ENCODE measurements around the gene SRSF9. TPM values are rescaled to one million over a fixed set of nuclear protein-coding genes. Genes with fewer than 3 reads are reported as not detected.

Gene SRSF9
- total and polyA plus RNA-seq, 2 of the 4 experiments (the other 2 are of a cell fraction) = 102 to 143 TPM

DNA sequence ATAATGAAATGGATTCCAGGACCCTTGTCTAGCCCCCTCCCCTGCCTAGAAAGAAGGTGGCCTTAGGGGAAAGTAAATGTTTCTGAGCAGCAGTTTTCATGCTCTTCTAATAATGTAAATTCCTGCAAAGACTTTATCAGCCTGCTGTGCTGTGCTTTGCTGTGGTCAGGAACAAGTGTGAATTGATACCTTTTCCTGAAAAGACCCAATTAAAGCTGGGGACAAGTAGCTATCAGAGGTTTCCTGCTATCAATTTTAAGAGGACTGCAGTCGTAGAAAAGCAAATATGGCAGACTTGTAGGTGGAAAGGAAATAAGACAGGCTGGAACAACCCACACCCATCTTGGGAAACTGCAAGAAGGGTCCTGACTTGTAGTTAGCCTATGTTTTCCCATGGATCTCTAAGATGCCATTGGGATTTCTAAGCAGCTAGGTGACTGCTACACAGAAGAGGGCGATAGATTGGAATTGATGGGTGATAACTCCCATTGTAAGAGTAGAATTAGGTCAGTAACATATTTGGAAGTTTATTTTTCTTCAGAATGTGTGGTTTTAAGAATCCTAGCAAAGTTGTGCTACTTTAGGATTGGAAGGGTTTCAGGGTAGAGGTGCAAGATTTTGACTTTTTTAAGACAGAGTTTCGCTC is 29.4 kb upstream of the SRSF9 start:
- no peak overlapping the region for H3K4ac ChIP-seq (ENCODE audit: low read depth, low read length)
- ATAC-seq (ENCODE audit: low read depth) = no peak
- no peak overlapping the region for H2BK5ac ChIP-seq (ENCODE audit: low read depth, low read length, poor library complexity, severe bottlenecking)
- H3K27ac ChIP-seq (ENCODE audit: insufficient read depth, low read length) = no peak overlapping the region
- no peak overlapping the region for H3K9ac ChIP-seq (ENCODE audit: low read depth, low read length)
- no peak overlapping the region for H3K4me3 ChIP-seq (ENCODE audit: insufficient read depth, low read depth, low read length)
- no peaks in the 10 kb centered on the region for H3K27me3 ChIP-seq (ENCODE audit: control insufficient read depth, insufficient read depth, low read length)
- POLR2A ChIA-PET (ENCODE audit: unreplicated experiment) = no interaction called here
- no peak overlapping the region for H2BK120ac ChIP-seq (ENCODE audit: low read depth, low read length)
- no peak for DNase-seq
- BruUV-seq (replicated peaks) = no TSS peak
- intact Hi-C loops (cut with micrococcal nuclease) (no loop called here), in situ Hi-C loops (cut with MboI; ENCODE audit: low sequenced_read_pairs) (no loop called here), dilution Hi-C loops (cut with HindIII; ENCODE audit: low sequenced_read_pairs, unreplicated experiment) (no loop called here)
- H3K79me1 ChIP-seq (ENCODE audit: low read depth in 1 of 2, low read length in 2 of 2) = peaks cover 10 to 35% of the 10 kb centered on the region in 2 experiments
- peak overlapping the region; percentile 50; the same call in 1 of the 2 replicates for H3K23ac ChIP-seq (ENCODE audit: low read depth, low read length)
- no peaks in the 10 kb centered on the region for H3K9me3 ChIP-seq (ENCODE audit: control insufficient read depth, insufficient read depth, low read length)
- no peak overlapping the region for H4K8ac ChIP-seq (ENCODE audit: low read depth in 2 of 2, low read length in 2 of 2)
- H2AFZ ChIP-seq (replicated peaks; ENCODE audit: low read length, poor library complexity) = no peak overlapping the region
- no peak overlapping the region for H2BK15ac ChIP-seq (ENCODE audit: low read depth, low read length)
- no peak overlapping the region for H3K56ac ChIP-seq (ENCODE audit: extremely low read depth, insufficient read depth, low read length)
- WGBS, 2 experiments (ENCODE audit: extremely low coverage in 2 of 2, insufficient read length in 1 of 2) = 95% methylated on average over 2 of the region's 3 CpGs; no CpG with 5 or more reads in 1 of the 2 experiments
- H3K9me1 ChIP-seq (ENCODE audit: insufficient read depth, low read length) = no peaks in the 10 kb centered on the region
- H3K4me2 ChIP-seq (ENCODE audit: low read depth, low read length) = no peak overlapping the region
- H2AK5ac ChIP-seq (ENCODE audit: low read depth, low read length) = no peak overlapping the region
- H3K14ac ChIP-seq (replicated peaks; ENCODE audit: low read depth, low read length) = no peak overlapping the region
- no peak overlapping the region for H3K18ac ChIP-seq (ENCODE audit: low read depth, low read length)
- TF ChIP-seq BHLHE40 (IDR thresholded peaks at IDR 0.05; ENCODE audit: low read depth, low read length) (no peak), CHD1 (IDR thresholded peaks at IDR 0.05; ENCODE audit: low read depth, low read length) (no peak), MXI1 (IDR thresholded peaks at IDR 0.05; ENCODE audit: borderline replicate concordance, low read depth, low read length) (no peak), POLR2A (IDR thresholded peaks at IDR 0.05; ENCODE audit: low read depth, low read length) (no peak), CTCF (conservative IDR thresholded peaks at IDR 0.05; ENCODE audit: low read depth, low read length) (no peak), RAD21 (IDR thresholded peaks at IDR 0.05; ENCODE audit: low read length) (no peak), NFE2L2 (IDR thresholded peaks at IDR 0.05; ENCODE audit: low read depth, low read length) (no peak), MAFK (IDR thresholded peaks at IDR 0.05; ENCODE audit: low read depth, low read length) (no peak), SMC3 (IDR thresholded peaks at IDR 0.05; ENCODE audit: low read depth, low read length) (no peak)
- no peak overlapping the region for H4K91ac ChIP-seq (ENCODE audit: insufficient read depth, low read depth, low read length)
- no peak overlapping the region for H4K5ac ChIP-seq (ENCODE audit: low read depth, low read length)
- H2BK20ac ChIP-seq (ENCODE audit: low read depth, low read length) = no peak overlapping the region
- no peak overlapping the region for H2AK9ac ChIP-seq (replicated peaks; ENCODE audit: low read depth, low read length, poor library complexity)
- H4K20me1 ChIP-seq (ENCODE audit: insufficient read depth, low read length) = peaks cover 27% of the 10 kb centered on the region
- H3K36me3 ChIP-seq (ENCODE audit: control insufficient read depth, insufficient read depth, low read length) = peaks cover 15% of the 10 kb centered on the region
- peaks cover 1% of the 10 kb centered on the region for H3K4me1 ChIP-seq (ENCODE audit: control insufficient read depth, insufficient read depth, low read length)
- CTCF ChIA-PET = no interaction called here
